IPS-18a (cell line): Measurements from ENCODE around the gene CLSTN2.
A peak's percentile ranks its signal among the peaks of the same experiment; 100 is the strongest.

Experiments used
- H3K27ac ChIP-seq: one replicate; pipeline ENCODE4 v1.5.1; 2013; ENCODE audit warnings: low read length
- H3K27me3 ChIP-seq: one replicate; pipeline ENCODE4 v1.6.1; 2013; ENCODE audit warnings: mild to moderate bottlenecking, low read length; ENCODE audit not compliant: control insufficient read depth, insufficient read depth
- H3K36me3 ChIP-seq: one replicate; pipeline ENCODE4 v1.6.1; 2013; ENCODE audit warnings: low read depth, low read length; ENCODE audit not compliant: control insufficient read depth
- H3K4me1 ChIP-seq: one replicate; pipeline ENCODE4 v1.6.1; 2013; ENCODE audit warnings: low read depth, low read length; ENCODE audit not compliant: control insufficient read depth
- H3K4me3 ChIP-seq: one replicate; pipeline ENCODE4 v1.5.1; 2013; ENCODE audit warnings: low read length
- H3K9ac ChIP-seq: one replicate; pipeline ENCODE4 v1.6.1; 2013; ENCODE audit warnings: mild to moderate bottlenecking, low read length, moderate library complexity
- H3K9me3 ChIP-seq: one replicate; pipeline ENCODE4 v1.6.1; 2013; ENCODE audit warnings: low read depth, low read length; ENCODE audit not compliant: control insufficient read depth

CLSTN2 gene

GRCh38 chr3:140187028-140187427 is 252.0 kb downstream of the CLSTN2 start:
- Histone ChIP-seq H3K36me3 (no peaks in the 10 kb centered on the region), H3K9me3 (no peaks in the 10 kb centered on the region), H3K27me3 (no peaks in the 10 kb centered on the region), H3K9ac (no peak overlapping the region), H3K27ac (no peak overlapping the region), H3K4me3 (no peak overlapping the region), H3K4me1 (no peaks in the 10 kb centered on the region)

- Histone ChIP-seq H3K27me3 (no peaks in the 10 kb centered on the region), H3K4me3 (no peak overlapping the region), H3K27ac (no peak overlapping the region), H3K4me1 (no peaks in the 10 kb centered on the region), H3K36me3 (no peaks in the 10 kb centered on the region), H3K9me3 (no peaks in the 10 kb centered on the region), H3K9ac (no peak overlapping the region)
Measured at GRCh38 chr3:140187656-140188221, 252.8 kb downstream of the CLSTN2 start.

GRCh38 chr3:140188285-140188684 is 253.3 kb downstream of the CLSTN2 start:
- Histone ChIP-seq H3K27me3 (no peaks in the 10 kb centered on the region), H3K9ac (no peak overlapping the region), H3K4me3 (no peak overlapping the region), H3K36me3 (no peaks in the 10 kb centered on the region), H3K9me3 (no peaks in the 10 kb centered on the region), H3K4me1 (no peaks in the 10 kb centered on the region), H3K27ac (no peak overlapping the region)

DNA sequence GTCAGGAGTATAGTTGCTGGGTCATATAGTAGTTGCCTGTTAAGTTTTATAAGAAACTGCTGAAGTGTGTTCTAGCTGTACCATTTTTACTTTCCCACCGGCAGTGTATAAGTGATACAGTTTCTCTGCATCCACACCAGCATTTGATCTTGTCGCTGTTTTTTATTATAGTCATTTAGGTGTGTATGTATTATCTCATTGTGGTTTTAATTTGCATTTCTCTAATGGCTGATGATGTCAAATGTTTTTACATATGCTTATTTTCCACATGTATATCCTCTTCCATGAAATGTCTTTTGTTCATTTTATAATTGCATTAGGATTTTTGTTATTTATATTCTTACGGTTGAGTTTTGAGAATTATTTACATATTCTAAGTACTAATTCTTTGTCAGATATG is 254.3 kb downstream of the CLSTN2 start:
- H3K27me3 ChIP-seq, result no peaks in the 10 kb centered on the region
- no peak overlapping the region for H3K4me3 ChIP-seq
- H3K27ac ChIP-seq, result no peak overlapping the region
- H3K4me1 ChIP-seq, result no peaks in the 10 kb centered on the region
- H3K9ac ChIP-seq, result no peak overlapping the region
- no peaks in the 10 kb centered on the region for H3K36me3 ChIP-seq
- no peaks in the 10 kb centered on the region for H3K9me3 ChIP-seq

GRCh38 chr3:140189976-140190375 is 255.0 kb downstream of the CLSTN2 start:
- H3K4me1 ChIP-seq, result no peaks in the 10 kb centered on the region
- no peak overlapping the region for H3K4me3 ChIP-seq
- no peaks in the 10 kb centered on the region for H3K9me3 ChIP-seq
- H3K27ac ChIP-seq, result no peak overlapping the region
- no peaks in the 10 kb centered on the region for H3K36me3 ChIP-seq
- no peaks in the 10 kb centered on the region for H3K27me3 ChIP-seq
- no peak overlapping the region for H3K9ac ChIP-seq

DNA sequence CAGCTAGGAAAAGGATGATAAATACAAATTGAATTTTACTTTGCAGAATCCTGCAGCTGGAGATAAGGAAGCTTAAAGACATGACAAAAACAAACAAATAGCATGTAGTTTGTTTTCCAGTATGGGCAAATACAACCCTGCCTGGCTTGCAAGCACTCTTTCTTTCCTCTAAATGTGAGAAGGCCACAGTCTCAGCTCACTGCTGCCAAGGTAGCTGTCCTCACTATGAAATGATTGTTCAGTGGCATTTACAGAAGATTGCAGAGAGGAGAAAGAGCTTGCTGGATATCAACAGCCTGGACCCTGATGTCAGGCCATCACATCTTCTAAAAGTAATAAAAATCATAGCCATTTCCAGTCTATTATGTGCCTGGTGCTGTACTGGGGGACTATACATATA is 262.0 kb downstream of the CLSTN2 start:
- Histone ChIP-seq H3K36me3 (no peaks in the 10 kb centered on the region), H3K27me3 (no peaks in the 10 kb centered on the region), H3K4me1 (no peaks in the 10 kb centered on the region), H3K27ac (no peak overlapping the region), H3K9me3 (no peaks in the 10 kb centered on the region), H3K4me3 (no peak overlapping the region), H3K9ac (no peak overlapping the region)

GRCh38 chr3:140198242-140198641 is 263.3 kb downstream of the CLSTN2 start:
- no peak overlapping the region for H3K4me3 ChIP-seq

GRCh38 chr3:140199008-140199407 is 264.0 kb downstream of the CLSTN2 start:
- no peak overlapping the region for H3K27ac ChIP-seq
- no peak overlapping the region for H3K4me3 ChIP-seq
- H3K9ac ChIP-seq, result no peak overlapping the region
- no peaks in the 10 kb centered on the region for H3K27me3 ChIP-seq
- H3K36me3 ChIP-seq, result no peaks in the 10 kb centered on the region
- no peaks in the 10 kb centered on the region for H3K9me3 ChIP-seq
- H3K4me1 ChIP-seq, result peaks cover 13% of the 10 kb centered on the region

More at GRCh38 chr3:140198242-140198641, 263.3 kb downstream of the CLSTN2 start:
- H3K4me1 ChIP-seq, result peaks cover 5% of the 10 kb centered on the region
- no peaks in the 10 kb centered on the region for H3K27me3 ChIP-seq
- no peak overlapping the region for H3K27ac ChIP-seq
- H3K36me3 ChIP-seq, result no peaks in the 10 kb centered on the region
- no peak overlapping the region for H3K9ac ChIP-seq
- no peaks in the 10 kb centered on the region for H3K9me3 ChIP-seq

DNA sequence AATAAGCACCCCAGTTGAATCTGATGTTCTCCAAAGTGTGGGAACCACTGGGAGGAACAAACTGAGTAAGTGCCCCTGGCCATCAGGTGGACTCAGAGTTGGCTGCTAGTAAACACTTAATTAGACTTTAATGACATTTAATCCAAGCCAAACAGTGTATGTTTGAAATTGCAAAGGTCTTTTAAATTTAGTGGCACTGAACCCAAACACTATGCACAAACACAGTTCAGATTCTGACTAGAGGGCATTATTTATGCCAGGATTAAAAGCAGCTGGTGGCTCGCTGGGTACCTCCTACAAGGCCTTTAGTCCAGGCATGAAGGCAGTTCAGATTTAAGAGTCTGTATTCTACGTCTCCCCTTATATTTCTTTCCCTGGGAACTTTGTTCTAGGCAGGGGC is 264.8 kb downstream of the CLSTN2 start:
- Histone ChIP-seq H3K9ac (no peak overlapping the region), H3K27ac (no peak overlapping the region), H3K4me1 (peaks cover 20% of the 10 kb centered on the region), H3K4me3 (no peak overlapping the region), H3K9me3 (no peaks in the 10 kb centered on the region), H3K36me3 (no peaks in the 10 kb centered on the region), H3K27me3 (no peaks in the 10 kb centered on the region)

DNA sequence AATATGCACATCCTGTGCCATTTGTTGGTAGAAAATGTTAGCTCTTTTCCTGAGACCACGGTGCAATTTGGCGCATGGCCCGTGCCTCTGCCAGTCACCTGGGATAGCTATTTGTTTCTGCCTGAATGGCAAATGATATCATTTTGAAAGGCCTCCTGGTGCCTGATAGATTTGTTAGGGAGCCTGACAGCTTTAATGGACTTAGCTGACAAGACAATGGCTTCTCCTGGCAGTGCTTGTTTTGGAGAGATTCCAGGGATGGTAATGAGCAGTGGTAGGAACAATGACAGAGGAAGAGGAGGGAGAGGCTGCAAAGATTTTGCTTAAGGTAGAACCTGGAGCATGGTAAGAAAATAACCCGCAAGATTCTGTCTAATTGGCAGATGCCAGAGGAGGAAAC is 268.5 kb downstream of the CLSTN2 start:
- Histone ChIP-seq H3K36me3 (no peaks in the 10 kb centered on the region), H3K9me3 (no peaks in the 10 kb centered on the region), H3K27ac (no peak overlapping the region), H3K4me3 (no peak overlapping the region), H3K4me1 (peaks cover 41% of the 10 kb centered on the region), H3K9ac (no peak overlapping the region), H3K27me3 (no peaks in the 10 kb centered on the region)

DNA sequence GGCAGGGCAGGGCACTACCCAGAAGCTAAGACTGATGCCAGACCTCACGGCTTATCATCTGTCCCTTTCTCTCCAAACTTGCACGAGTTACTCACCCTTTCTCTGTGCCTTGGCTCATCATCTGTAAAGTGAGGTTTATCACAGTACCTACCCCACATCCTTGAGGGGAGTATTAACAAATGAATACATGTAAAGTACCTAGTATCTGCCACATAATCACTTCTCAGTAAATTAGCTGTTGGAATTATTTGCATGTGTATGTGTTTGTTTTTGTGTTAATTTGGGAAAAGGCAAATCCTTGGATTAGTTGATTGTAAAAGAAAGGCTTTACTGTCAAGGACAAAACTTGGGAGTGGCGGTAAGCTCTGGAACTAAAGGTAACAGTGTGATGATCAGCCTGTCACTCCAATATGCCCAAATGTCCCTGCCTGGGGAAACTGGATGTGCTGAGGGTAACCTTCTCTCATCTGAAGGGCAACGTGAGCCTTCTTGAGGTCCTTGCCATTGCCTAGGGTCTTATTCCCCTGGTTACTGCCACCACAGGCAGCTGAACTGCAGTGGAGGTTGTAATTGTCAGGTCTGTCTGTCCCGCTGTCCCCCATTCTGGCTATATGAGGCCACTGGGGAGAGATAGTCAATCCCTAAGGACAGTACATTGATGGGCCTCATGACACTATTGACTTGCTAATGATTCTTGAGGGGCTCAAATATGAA is 269.4 kb downstream of the CLSTN2 start:
- H3K9ac ChIP-seq, result no peak overlapping the region
- H3K27me3 ChIP-seq, result no peaks in the 10 kb centered on the region
- H3K9me3 ChIP-seq, result no peaks in the 10 kb centered on the region

DNA sequence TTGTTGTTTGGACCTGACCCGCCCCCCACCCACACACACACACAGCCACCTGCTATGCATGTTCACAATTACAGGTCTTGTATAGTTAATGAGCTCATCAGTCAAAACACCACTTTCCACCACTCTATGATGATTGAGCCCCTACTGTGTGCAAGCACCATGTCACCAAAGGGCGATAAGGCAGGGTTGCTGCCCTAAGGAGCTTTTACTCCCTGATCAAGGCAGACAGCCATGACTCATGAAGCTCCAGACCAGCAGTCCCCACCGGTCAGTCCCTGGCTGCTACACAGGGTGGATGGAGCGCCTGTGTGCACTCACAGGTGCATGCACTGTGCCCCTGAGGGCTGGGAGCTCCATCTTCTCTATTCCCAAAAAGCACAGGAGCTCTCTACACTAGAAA is 270.6 kb downstream of the CLSTN2 start:
- H3K4me3 ChIP-seq, result no peak overlapping the region
- peaks cover 41% of the 10 kb centered on the region for H3K4me1 ChIP-seq
- no peak overlapping the region for H3K9ac ChIP-seq
- no peaks in the 10 kb centered on the region for H3K36me3 ChIP-seq
- H3K27ac ChIP-seq, result no peak overlapping the region
- no peaks in the 10 kb centered on the region for H3K9me3 ChIP-seq
- H3K27me3 ChIP-seq, result no peaks in the 10 kb centered on the region

More for the DNA sequence above, 269.4 kb downstream of the CLSTN2 start:
- H3K36me3 ChIP-seq, result no peaks in the 10 kb centered on the region
- peaks cover 41% of the 10 kb centered on the region for H3K4me1 ChIP-seq
- peak overlapping the region; percentile 40 for H3K27ac ChIP-seq
- H3K4me3 ChIP-seq, result peak overlapping the region; percentile 1
